GM23248 (cell line): ENCODE results near the gene ANKFN1.

Experiments used
- EZH2 ChIP-seq: fragments of 200-600 bp; sonication (generic); IDR thresholded peaks from 2 replicates; pipeline ENCODE4 v1.6.1; 2018; ENCODE audit warnings: antibody characterized with exemption, mild to moderate bottlenecking; ENCODE audit not compliant: insufficient read depth, poor library complexity, severe bottlenecking
- EZH2phosphoT487 ChIP-seq: fragments of 200-600 bp; sonication (generic); IDR thresholded peaks from 2 replicates; pipeline ENCODE4 v1.6.1; 2018; ENCODE audit warnings: antibody characterized with exemption, moderate library complexity, mild to moderate bottlenecking, low read depth; ENCODE audit not compliant: insufficient read depth

DNA sequence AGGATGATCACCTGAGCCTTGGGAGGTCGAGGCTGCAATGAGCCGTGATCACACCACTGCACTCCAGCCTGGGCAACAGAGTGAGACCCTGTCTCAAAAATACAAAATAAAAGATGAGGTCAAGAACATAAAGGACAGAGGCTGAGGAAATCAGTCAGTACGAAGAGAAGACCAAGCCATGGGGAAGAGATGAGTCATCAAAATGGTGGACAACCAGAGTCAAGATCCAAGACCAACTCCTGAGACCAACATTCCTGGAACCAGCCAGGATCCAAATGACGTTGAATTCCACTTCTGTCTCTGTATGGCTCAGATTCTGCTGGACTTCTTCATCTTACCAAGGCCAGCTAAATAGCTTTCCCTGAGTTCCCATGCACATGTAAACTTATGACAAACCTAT lies 395.4 kb downstream of the ANKFN1 start:
- TF ChIP-seq EZH2: no peak
- no peak for TF ChIP-seq EZH2phosphoT487
